ENCODE results near the gene SPAM1.
"Not testable (repeated sequence)": the region's sequence is repeated elsewhere in the genome, so short reads cannot be mapped to it uniquely, and the experiment has no call there.

SPAM1 gene

GRCh38 chr7:123924941-123925340 is at the start of gene SPAM1:
TSS of gene SPAM1 (plus strand) at chr7:123925241. CDS start at chr7:123953571, 28,330 bp downstream.
- no peak for DNase-seq

- no peak for DNase-seq
Observed at GRCh38 chr7:123876557-123877256, 48.3 kb upstream of the SPAM1 start.

GRCh38 chr7:123879628-123880027 is 45.4 kb upstream of the SPAM1 start:
- no peak for DNase-seq

- no peak for DNase-seq
Observed at GRCh38 chr7:123881300-123881699, 43.7 kb upstream of the SPAM1 start.

- DNase-seq, result no peak
Observed at GRCh38 chr7:123883154-123883553, 41.9 kb upstream of the SPAM1 start.

- DNase-seq, result no peak
Observed at GRCh38 chr7:123888192-123888591, 36.8 kb upstream of the SPAM1 start.

GRCh38 chr7:123894753-123895152 is 30.3 kb upstream of the SPAM1 start:
- not testable (repeated sequence) for DNase-seq

GRCh38 chr7:123901101-123901500 is 23.9 kb upstream of the SPAM1 start:
- DNase-seq, result no peak

- no peak for DNase-seq
Observed at GRCh38 chr7:123905714-123906113, 19.3 kb upstream of the SPAM1 start.

GRCh38 chr7:123916240-123916724 is 8.8 kb upstream of the SPAM1 start:
- peak; percentile 18 to 62 for DNase-seq

GRCh38 chr7:123917878-123918277 is 7.2 kb upstream of the SPAM1 start:
- no peak for DNase-seq

GRCh38 chr7:123918309-123918708 is 6.7 kb upstream of the SPAM1 start:
- DNase-seq, result no peak

GRCh38 chr7:123923599-123923998 is 1.4 kb upstream of the SPAM1 start:
- no peak for DNase-seq

- DNase-seq, result no peak
Observed at GRCh38 chr7:123929107-123929506, 4.1 kb downstream of the SPAM1 start.

GRCh38 chr7:123929655-123930054 is 4.6 kb downstream of the SPAM1 start:
- DNase-seq, result no peak

- no peak for DNase-seq
Observed at GRCh38 chr7:123935436-123936381, 10.7 kb downstream of the SPAM1 start.

GRCh38 chr7:123936388-123936787 is 11.3 kb downstream of the SPAM1 start:
- DNase-seq, result no peak

- no peak for DNase-seq
Observed at GRCh38 chr7:123939784-123940183, 14.7 kb downstream of the SPAM1 start.

- peak in 1 of 2 experiments; percentile 3 for DNase-seq
Observed at GRCh38 chr7:123941391-123942180, 16.5 kb downstream of the SPAM1 start.

- no peak for DNase-seq
Observed at GRCh38 chr7:123944395-123944794, 19.4 kb downstream of the SPAM1 start.

- no peak for DNase-seq
Observed at GRCh38 chr7:123945938-123946337, 20.9 kb downstream of the SPAM1 start.

GRCh38 chr7:123948136-123948535 is 23.1 kb downstream of the SPAM1 start:
- DNase-seq, result no peak

- no peak for DNase-seq
Observed at GRCh38 chr7:123958186-123958703, 33.2 kb downstream of the SPAM1 start.
